NCI-H345 treated with DMSO at 0.1 percent for 48 hours (cell line): ENCODE results near the gene KDM6A.
"Not testable (repeated sequence)": the region's sequence is repeated elsewhere in the genome, so short reads cannot be mapped to it uniquely, and the experiment has no call there.

Experiments
- DNase-seq: peaks from one replicate; lab custom pipeline; 2025; ENCODE audit not compliant: unreplicated experiment; lab: John Stamatoyannopoulos, UW

Gene KDM6A

GRCh38 chrX:44872821-44873414 lies at the start of gene KDM6A:
KDM6A (plus strand) TSS chrX:44873188; CDS start chrX:44873552, 364 bp downstream.
- DNase-seq = peak; percentile 86

- not testable (repeated sequence) for DNase-seq
Observed at GRCh38 chrX:44823193-44823592, 49.8 kb upstream of the KDM6A start.

DNA sequence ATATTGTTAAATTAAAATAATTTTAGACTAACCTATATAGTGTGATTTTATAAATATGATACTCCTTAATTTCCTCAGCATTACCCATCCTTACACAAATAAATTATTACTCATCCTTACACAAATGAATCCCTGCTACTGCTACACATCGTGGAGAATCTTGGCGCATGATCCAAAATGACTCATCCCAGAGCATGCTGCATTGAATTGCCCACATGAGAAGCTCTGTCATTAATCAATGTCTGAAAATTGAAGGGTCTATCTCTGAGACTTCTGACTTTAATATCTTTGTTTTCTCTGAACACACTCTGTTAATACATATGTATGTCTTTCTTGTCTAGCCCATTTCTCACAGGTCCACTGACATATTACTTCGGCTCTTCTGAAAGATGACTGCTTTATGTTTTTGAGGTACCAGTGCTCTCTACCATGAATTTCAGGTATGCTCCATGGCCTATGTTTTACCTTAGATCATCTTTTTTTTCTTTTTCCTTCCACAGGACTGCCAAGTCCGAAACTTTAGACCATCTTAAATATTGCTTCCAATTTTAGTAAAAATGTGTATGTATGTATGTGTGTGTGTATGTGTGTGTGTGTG lies 44.9 kb upstream of the KDM6A start:
- DNase-seq = no peak

- no peak for DNase-seq
Observed at GRCh38 chrX:44829832-44830231, 43.2 kb upstream of the KDM6A start.

DNA sequence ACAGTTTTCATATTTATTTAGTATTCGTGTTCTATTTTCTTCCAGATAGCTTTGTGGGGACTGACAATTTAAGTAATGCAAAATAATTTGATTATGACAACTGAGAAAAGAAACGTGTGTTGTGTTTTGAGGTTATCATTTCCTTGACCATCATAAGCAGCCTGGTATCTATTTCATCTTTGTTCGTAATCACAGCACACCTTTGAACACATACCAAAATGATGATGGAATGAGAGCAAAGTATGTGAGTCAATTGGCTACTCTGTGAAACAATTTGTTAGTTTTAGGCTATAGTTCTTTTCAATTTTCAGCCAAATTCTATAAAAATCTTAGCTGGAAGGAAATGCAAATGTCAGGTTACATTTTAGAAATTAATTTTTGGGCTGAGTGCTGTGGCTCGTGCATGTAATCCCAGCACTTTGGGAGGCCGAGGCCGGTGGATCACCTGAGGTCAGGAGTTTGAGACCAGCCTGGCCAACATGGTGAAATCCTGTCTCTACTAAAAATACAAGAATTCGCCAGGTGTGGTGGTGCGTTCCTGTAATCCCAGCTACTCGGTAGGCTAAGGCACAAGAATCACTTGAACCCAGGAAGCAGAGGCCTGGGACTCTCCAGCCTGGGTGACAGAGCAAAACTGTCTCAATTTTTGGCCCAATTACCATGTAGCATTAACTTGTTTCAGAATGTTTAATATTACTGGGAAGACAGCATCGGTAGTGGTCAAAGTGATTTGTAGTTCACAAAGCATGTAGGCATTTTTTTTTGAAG lies 30.3 kb upstream of the KDM6A start:
- no peak for DNase-seq

- no peak for DNase-seq
Observed at GRCh38 chrX:44843318-44843702, 29.7 kb upstream of the KDM6A start.

DNA sequence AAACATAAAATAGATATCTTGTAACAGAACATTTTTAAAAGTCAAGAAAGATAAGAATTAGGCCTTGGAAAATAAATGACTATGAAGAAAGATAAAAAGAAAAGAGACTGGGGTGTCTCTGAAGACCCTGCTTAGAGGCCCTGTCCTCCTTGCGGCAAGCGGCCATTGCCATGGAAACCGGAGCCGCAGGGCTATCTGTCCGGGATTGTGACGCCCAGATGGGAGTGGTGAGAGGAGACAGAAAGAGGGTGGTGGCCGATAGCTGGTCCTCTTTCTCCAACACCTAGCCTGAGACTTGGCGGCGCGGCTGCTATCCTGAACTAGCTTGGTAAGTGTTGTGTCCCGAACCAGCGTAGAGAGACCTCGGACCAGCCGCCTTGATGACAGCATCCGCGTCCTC lies 29.2 kb upstream of the KDM6A start, which contains the start of gene DUSP21:
TSS of gene DUSP21 (plus strand) at position 269 of the 400 bp plus-strand sequence. CDS start at position 381, 112 bp downstream.
- DNase-seq = no peak

DNA sequence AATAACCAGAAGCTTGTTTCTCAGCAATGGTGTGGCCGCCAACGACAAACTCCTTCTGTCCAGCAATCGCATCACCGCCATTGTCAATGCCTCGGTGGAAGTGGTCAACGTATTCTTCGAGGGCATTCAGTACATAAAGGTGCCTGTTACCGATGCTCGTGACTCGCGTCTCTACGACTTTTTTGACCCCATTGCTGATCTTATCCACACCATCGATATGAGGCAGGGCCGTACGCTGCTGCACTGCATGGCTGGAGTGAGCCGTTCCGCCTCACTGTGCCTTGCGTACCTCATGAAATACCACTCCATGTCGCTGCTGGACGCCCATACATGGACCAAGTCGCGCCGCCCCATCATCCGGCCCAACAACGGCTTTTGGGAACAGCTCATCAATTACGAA lies 28.8 kb upstream of the KDM6A start:
- DNase-seq = no peak

GRCh38 chrX:44850891-44851290 lies 22.1 kb upstream of the KDM6A start:
- DNase-seq = not testable (repeated sequence)

DNA sequence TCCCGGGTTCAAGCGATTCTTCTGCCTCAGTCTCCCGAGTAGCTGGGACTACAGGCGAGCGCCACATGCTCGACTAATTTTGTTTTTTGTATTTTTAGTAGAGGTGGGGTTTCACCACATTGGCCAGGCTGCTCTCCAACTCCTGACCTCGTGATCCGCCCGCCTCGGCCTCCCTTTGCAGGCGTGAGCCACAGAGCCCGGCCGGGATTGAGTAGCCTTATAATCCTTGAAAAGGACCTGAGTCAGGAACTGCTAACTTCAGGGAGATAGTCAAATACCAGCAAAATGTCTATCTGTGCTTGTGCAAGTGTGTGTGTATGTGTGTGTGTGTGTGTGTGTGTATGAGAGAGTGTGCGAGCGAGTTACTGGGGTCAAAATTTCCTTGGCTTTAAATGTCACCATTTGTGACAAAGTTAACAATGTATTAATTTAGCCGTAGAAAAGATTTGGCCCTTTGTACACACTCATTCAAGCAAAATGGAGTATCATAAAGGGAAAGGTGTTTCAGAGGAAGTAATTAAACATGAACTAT lies 1.8 kb upstream of the KDM6A start:
- no peak for DNase-seq

- no peak for DNase-seq
Observed at GRCh38 chrX:44871931-44872820, 812 bp upstream of the KDM6A start.

- DNase-seq = no peak
Observed at GRCh38 chrX:44873415-44874276, 658 bp downstream of the KDM6A start.

DNA sequence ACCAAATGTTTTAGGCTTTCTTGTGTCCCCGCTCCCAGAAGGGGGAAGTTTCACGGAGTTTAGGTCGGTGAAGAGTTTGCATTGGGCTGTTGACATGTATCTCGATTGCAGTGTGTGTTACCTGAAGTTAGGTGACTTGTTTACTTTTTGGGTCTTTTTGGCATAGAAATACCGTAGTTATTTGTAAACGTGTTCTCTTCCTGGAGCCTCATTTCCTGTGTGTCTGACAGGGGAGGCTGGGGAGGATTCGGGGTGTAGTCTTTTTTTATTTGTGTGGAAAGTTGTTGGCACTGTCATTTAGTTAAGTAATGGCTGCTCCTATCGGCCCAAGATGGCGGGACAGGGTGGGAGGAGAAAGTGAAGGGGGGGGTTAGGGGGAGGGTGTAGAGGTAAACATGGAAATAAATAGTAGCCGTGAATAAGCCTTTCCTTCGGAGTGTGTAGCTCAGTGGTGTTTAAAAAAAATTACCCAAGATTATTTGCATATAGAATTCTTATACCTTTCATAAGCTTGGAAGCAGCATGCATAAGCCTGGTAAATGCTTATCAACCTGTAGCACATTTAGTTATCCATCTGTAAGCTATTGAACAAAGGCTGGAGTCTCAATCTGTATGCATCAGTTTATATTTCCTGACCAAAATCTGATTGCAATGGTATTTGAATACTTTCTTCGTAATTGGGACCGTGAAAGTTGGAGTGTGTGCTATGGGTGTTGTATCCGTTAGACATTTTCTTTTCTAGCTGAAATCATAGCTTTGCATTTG lies 1.6 kb downstream of the KDM6A start:
- DNase-seq = no peak

DNA sequence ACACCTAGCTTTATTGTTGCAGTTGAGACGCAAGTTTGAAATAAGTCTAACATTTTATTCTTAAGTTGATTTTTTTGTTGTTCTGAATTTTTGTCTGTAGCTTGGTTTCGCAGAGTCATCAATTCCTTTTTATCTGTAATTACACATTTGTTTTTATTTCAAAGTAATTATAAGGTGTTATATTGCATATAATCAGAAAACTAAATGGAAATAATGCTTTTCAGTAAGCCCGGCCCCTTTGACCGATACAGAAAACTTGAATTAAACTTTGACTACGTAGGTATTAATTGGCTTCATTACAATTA lies 2.1 kb downstream of the KDM6A start:
- DNase-seq = no peak

DNA sequence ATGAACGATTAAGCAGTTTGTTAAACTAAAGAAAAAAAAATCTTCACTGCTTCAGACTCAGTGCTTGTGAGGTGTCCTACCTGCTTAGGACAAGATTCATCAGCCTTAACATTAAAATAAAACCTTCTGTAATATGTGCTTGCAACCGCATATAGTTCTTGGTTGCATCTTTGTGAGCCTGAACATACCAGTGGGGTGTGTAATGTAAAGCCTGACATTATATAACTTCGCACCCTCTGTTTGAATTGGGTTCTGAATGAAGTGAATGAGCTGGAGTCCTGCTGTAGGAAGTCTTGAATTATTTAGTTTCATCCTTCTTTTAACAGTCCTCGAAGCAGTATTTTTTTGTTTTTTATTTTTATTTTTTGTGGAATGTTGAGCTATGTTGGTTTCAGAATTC lies 3.1 kb downstream of the KDM6A start:
- DNase-seq = no peak

GRCh38 chrX:44876767-44877166 lies 3.8 kb downstream of the KDM6A start:
- no peak for DNase-seq

DNA sequence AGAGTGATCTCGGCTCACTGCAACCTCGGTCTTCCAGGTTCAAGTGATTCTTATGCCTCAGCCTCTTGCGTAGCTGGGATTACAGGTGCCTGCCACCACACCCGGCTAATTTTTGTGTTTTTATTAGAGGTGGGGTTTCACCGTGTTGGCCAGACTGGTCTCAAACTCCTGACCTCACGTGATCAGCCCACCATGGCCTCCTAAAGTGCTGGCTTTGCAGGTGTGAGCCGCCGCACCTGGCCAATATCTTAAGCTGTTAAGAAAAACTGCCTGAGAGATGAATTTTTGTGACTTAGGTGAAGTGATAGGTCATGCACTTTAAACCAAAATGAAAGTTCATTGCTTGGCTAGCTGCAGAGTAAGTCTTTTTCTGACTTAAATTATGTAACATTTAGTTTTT lies 5.8 kb downstream of the KDM6A start:
- DNase-seq = no peak

DNA sequence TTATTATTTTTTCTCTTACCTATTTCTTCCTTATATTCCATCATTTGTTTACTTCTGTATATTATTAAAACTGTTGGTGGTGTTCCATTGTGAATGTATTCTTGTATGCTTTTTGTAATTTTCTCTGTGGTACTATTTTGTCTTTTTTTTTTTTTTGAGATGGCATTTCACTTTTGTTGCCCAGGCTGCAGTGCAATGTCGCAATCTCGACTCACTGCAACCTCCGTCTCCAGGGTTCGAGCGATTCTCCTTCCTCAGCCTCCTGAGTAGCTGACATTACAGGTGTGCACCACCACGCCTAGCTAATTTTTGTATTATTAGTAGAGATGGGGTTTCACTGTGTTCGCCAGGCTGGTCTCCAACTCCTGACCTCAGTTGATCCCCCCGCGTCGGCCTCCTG lies 8.6 kb downstream of the KDM6A start:
- no peak for DNase-seq

DNA sequence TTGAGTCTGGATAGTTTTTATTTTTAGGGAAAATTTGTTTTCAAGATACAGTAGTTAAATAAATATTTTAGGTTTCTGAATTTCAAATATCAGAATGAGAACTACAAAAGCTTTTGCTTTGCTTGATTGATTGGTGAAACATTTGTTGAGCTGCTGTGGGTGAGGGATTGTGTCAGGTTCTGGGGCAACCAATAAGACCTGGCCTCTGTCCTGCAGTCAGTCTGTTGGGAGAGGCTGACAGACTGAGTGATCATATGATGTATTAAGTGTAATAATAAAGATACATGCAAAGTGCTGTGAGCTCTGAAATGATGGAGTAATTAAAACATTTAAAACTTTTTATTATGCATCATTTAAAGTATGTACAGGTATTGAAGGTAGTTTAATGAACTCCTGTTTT lies 9.6 kb downstream of the KDM6A start:
- no peak for DNase-seq

- DNase-seq = no peak
Observed at GRCh38 chrX:44884944-44885343, 12.0 kb downstream of the KDM6A start.
